LNCAP (cell line): ENCODE results near the gene TJP3.

ENCODE experiments used
- CTCF ChIP-seq: fragments of 450-650 bp; IDR thresholded peaks from 2 replicates; pipeline ENCODE4 v1.5.1; 2017; ENCODE audit warnings: mild to moderate bottlenecking

TJP3 gene

GRCh38 chr19:3770136-3770999 lies 62.2 kb downstream of the TJP3 start:
- TF ChIP-seq CTCF: no peak

- TF ChIP-seq CTCF: no peak
Measured at GRCh38 chr19:3771000-3771905, 63.1 kb downstream of the TJP3 start.

- TF ChIP-seq CTCF: no peak
Measured at GRCh38 chr19:3771906-3772455, 63.8 kb downstream of the TJP3 start, which contains the start of gene RAX2. RAX2 (minus strand) TSS chr19:3772228; CDS start chr19:3771742, 486 bp downstream.

- no peak for TF ChIP-seq CTCF
Measured at GRCh38 chr19:3773814-3774515, 65.8 kb downstream of the TJP3 start.

GRCh38 chr19:3774621-3775373 lies 66.6 kb downstream of the TJP3 start:
- TF ChIP-seq CTCF: no peak

- TF ChIP-seq CTCF: no peak
Measured at GRCh38 chr19:3775374-3775711, 67.2 kb downstream of the TJP3 start.
